ENCODE results near the gene CRIP1. TPM values are rescaled to one million over a fixed set of nuclear protein-coding genes. Genes with fewer than 3 reads are reported as not detected.

Gene CRIP1
- total and polyA plus RNA-seq, 10 of the 15 experiments (the other 5 are each of a cell fraction or from before 2014, with no cell fraction given) = 66.8 to 259 (median 154) TPM

GRCh38 chr14:105490572-105491365, 4.1 kb downstream of the CRIP1 start, which contains the start of gene TEDC1 (continued):
- TF ChIP-seq NR2C1 (IDR thresholded peaks at IDR 0.05) (peak; percentile 44), ZNF592 (IDR thresholded peaks at IDR 0.05) (0 out of 2 replicates have a peak, but pooled peaks have one; percentile 49), STAT3 (IDR thresholded peaks at IDR 0.05; ENCODE audit: low read depth, low read length) (no peak), JUND (IDR thresholded peaks at IDR 0.05; ENCODE audit: low read depth, low read length) (no peak), KAT2A (conservative IDR thresholded peaks at IDR 0.05; ENCODE audit: control insufficient read depth, low read depth, low read length) (no peak), E2F4 (IDR thresholded peaks at IDR 0.05; ENCODE audit: low read depth, low read length) (peak; percentile 96), SRF (IDR thresholded peaks at IDR 0.05; ENCODE audit: low read depth in 2 of 2, low read length in 2 of 2) (peak in 1 of 2 experiments; percentile 31; a peak in 1 of 4 replicates), HDGF (IDR thresholded peaks at IDR 0.05) (peak; percentile 85), RB1 (IDR thresholded peaks at IDR 0.05; ENCODE audit: borderline replicate concordance) (peak; percentile 91; the same call in 1 of the 2 replicates), FOXK2 (IDR thresholded peaks at IDR 0.05) (peak; percentile 92), BCL11A (IDR thresholded peaks at IDR 0.05; ENCODE audit: low read depth, low read length) (0 out of 2 replicates have a peak, but pooled peaks have one; percentile 6), SUZ12 (IDR thresholded peaks at IDR 0.05; ENCODE audit: unreplicated experiment) (no peak), SMARCA5 (IDR thresholded peaks at IDR 0.05) (peak; percentile 97), ZSCAN29 (IDR thresholded peaks at IDR 0.05) (peak; percentile 95), POLR2AphosphoS2 (IDR thresholded peaks at IDR 0.05; ENCODE audit: low read depth, low read length) (0 out of 2 replicates have a peak, but pooled peaks have one; percentile 24), TBL1XR1 (IDR thresholded peaks at IDR 0.05; ENCODE audit: low read depth, low read length) (no peak; the same call in 1 of the 2 replicates), ATF7 (IDR thresholded peaks at IDR 0.05; ENCODE audit: low read depth) (peak; percentile 53), TARDBP (IDR thresholded peaks at IDR 0.05; ENCODE audit: borderline replicate concordance) (0 out of 2 replicates have a peak, but pooled peaks have one; percentile 58), NKRF (conservative IDR thresholded peaks at IDR 0.05) (peak; percentile 88), ZBED1 (IDR thresholded peaks at IDR 0.05; ENCODE audit: borderline replicate concordance) (peak; percentile 98)

All from GM12878 (cell line).